Activated CD4-positive, alpha-beta T cell treated with anti-CD3 and anti-CD28 coated beads, Interleukin-2, Interleukin-6, amounts not matched to agents 100 ng/mL and 50 ng/mL, durations not matched to agents 16 hours and 8 hours (primary cell): ENCODE measurements around the gene SLC6A5.
A peak's percentile ranks its signal among the peaks of the same experiment; 100 is the strongest.
"Not testable (repeated sequence)": the region's sequence is repeated elsewhere in the genome, so short reads cannot be mapped to it uniquely, and the experiment has no call there.

Experiments used
- DNase-seq: peaks from one replicate; pipeline ENCODE4 v3.0.0-alpha.2; 2020

Gene SLC6A5

GRCh38 chr11:20599221-20600019, at the start of gene SLC6A5:
Gene SLC6A5, plus strand, starts transcription at chr11:20599608. Its CDS starts 65 bp downstream, at chr11:20599673.
- DNase-seq = peak; percentile 45

DNA sequence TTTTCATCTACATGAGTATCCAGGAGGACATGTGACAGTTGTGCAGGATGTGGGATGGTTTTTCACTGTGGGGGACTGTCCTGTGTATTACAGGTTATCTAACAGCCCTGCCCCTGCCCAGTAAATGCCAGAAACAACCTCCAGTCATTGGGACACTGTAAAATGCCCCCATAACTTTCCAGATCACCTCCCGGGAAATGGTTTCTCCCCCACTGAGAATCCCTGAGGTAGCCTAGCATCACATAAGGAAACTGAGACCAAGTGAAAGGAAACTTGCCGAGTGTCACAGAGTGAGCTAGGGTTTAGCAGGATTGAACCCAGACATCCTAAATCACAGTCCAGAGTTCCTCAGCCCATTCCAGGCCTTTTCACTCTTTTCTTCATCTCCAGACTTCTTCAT, 48.3 kb upstream of the SLC6A5 start:
- no peak for DNase-seq

DNA sequence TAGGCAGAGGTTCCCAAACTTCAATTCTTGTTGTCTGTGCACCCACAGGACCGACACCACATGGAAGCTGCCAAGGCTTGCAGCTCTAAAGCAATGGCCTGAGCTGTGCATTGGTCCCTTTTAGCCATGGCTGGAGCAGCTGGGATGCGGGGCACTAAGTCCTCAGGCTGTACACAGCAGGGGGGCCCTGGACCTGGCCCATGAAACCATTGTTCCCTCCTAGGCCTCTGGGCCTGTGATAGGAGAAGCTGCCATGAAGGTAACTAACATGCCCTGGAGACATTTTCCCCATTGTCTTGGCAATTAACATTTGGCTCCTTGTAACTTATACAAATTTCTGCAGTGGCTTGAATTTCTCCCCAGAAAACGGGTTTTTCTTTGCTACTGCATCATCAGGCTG, 43.6 kb upstream of the SLC6A5 start:
- no peak for DNase-seq

- DNase-seq = not testable (repeated sequence)
Measured at GRCh38 chr11:20556396-20556795, 43.0 kb upstream of the SLC6A5 start.

DNA sequence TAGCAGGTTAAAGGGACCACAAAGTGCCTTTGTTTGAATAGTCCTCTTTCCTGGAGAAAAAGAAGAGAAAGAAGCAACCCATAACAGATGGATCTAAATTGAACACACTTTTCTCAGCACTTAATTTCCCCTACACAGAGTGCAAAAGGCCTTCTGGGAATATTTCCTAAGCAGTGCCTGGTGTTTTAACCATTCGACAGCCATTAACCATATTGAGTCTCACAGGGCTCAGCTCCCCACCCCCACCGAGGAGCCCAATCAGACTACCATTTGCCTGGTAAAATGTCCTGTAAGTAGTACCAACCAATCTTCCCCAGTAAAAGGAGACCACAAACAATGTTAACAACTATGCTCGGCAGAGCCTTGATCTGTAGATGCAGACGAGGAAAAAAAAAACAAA, 40.7 kb upstream of the SLC6A5 start:
- DNase-seq = no peak

GRCh38 chr11:20559523-20560300, 39.7 kb upstream of the SLC6A5 start:
- DNase-seq = no peak

- DNase-seq = no peak
Measured at GRCh38 chr11:20561915-20562314, 37.5 kb upstream of the SLC6A5 start.

GRCh38 chr11:20563866-20564265, 35.5 kb upstream of the SLC6A5 start:
- DNase-seq = no peak

DNA sequence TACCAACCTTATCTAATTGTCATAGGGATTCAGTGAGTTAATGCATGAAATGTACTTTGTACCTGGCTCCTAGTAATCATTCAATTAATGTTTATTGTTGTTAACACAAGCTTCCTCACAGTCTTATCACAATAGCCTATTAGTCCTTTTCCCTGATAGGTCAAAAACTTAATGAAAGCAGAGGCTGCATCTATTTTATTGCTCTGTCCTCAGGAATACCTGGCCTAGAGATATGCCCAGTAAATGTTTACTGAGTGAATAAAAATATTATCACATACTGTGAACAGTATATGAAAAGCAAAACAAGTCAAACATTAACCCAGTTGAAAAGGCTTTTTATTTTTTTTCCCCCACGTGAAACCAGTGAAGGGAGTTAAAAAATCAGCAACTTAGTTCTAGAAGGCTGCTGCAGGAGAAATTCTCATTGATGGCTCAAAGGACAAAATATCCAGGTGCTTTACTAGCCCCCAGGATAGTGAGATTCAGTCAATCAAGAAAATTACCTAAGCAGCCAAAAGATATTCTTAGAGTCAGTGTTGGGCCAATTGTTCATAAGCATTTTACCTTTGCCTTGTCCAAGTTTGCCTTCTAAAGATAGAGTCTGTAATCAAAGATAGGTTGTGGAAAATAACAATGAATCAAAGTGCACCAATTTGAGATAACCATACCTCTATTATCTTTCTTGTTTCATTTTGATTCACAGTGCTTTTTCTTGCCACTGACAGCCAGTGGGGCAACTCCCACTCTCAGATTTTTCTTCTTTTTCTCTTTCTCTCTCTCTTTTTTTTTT, 34.4 kb upstream of the SLC6A5 start:
- no peak for DNase-seq

DNA sequence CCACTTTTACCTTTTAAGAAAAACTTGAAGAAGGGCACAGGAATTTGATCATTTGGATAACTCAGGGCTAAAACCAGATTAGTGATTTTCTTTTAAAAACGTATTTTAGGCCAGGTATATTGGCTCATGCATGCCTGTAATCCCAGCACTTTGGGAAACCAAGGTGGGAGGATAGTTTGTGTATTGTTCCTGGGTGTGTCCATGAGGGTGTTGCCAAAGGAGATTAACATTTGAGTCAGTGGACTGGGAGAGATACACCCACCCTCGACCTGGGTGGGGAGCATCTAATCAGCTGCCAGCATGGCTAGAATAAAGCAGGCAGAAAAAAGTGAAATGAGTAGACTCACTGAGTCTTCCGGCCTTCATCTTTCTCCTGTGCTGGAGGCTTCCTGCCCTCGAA, 33.3 kb upstream of the SLC6A5 start:
- DNase-seq = not testable (repeated sequence)

GRCh38 chr11:20566591-20567434, 32.6 kb upstream of the SLC6A5 start:
- DNase-seq = no peak

DNA sequence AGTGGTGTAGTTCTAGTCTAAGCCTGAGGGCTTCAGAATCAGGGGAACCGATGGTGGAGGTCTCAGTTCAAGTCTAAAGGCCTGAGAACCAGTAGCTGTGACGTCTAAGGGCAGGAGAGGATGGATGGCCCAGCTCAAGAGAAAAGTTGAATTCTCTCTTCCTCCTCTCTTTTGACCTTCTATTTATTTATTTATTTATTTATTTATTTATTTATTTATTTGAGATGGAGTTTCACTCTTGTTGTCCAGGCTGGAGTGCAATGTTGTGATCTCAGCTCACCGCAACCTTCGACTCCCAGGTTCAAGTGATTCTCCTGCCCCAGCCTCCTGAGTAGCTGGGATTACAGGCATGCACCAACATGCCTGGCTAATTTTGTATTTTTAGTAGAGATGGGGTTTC, 19.7 kb upstream of the SLC6A5 start:
- DNase-seq = not testable (repeated sequence)

GRCh38 chr11:20583201-20583600, 16.2 kb upstream of the SLC6A5 start:
- DNase-seq = no peak

DNA sequence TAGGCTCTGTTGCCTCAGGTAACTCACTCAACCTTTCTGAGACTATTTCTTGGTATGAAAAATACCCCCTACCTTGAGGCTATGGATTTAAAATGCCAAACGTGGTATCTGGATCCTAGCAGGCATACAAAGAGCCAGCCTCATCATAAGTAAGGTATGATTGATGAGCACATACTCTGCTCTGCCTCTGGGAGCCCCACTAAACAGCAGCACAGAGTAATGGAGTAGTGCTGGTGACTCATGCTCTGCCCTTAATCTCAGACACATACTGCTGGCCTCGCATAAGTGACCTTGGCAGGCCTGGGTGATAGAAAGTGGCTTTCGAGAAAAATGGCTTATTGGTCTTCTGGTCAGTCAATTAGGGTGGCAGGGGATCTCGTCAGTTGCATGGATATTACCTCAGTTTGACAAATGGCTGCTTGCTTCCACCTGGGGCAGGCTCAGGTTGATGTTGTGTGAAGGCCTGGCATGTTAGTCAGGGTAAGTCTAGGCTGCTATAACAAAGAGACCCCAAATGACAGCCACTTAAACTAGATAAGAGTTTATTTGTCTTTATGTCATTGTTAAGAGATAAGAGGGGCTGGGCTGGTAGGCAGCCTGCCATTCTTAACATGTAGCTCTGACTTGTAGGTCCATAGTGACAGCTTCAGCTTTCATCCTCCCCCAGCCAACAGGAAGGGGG, 15.2 kb upstream of the SLC6A5 start:
- no peak for DNase-seq

DNA sequence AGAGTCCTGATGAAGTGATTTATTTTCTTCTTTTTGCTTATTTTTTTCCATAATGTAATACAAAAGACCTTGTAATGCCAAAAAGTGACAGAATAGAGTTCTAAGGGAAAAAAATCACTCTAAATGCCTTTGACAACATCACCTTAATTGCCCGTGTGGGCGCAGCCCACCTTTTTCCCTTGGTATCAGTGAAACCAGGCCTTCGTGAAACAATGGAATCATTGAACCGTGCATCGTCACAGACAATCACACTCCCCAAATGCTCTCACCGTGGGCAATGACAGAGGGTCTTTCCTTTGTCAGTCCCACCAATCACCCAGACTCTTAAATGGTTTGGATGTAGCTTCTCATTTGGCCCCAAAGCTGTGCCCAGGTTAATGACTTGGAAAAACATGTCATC, 9.6 kb upstream of the SLC6A5 start:
- DNase-seq = no peak

DNA sequence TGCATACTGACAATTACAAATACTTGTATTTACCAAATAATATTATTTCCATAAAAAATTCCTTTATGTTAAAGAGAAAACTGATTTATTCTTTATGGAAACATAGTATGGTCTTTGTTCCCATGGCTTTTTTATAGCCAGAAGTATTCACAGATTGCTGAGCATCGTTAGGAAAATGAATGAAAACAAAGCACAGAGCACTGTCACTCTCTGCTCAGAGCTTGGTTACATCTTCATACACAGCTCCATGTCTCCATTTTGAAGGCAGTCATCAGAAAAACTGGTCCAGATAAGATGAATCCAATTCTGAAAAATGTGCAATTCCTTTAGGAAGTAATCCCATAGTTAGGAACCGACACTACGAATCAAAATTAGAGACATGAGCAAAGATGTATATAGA, 9.0 kb upstream of the SLC6A5 start:
- DNase-seq = no peak

- no peak for DNase-seq
Measured at GRCh38 chr11:20592741-20593140, 6.7 kb upstream of the SLC6A5 start.

DNA sequence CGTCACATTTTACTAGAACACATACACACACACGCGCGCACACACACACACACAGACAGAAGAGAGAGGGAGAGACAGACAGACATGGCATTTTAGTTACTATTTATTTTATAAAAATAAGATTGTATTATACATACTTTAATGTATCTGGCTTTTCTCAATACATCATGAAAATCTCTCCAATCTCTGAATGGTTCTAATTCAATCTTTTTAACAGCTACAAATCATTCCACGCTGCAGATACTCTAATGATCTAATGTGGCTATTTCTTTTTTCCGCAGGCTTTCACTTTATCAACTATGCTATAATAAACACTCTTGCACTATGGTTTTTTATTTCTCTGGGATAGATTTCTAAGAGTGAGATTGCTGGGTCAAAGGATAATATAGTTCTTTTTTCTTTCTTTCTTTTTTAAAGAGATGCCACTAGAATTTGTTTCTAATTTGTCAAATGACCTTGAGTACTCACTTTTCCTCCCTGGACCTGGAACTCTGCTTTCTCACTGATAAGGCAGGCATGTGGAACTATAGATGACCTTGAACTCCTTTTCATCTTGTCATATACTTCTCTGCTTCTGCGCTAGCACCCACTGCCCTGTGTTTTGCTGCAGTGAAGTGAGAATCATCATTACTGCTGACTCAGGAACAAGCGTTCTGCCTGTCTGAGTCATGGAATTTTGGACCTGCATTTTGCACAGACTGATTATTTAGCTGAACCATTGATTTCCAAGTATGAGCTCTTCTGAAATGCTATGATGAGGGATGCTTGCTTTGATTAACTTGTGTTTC, 4.9 kb upstream of the SLC6A5 start:
- DNase-seq = no peak

DNA sequence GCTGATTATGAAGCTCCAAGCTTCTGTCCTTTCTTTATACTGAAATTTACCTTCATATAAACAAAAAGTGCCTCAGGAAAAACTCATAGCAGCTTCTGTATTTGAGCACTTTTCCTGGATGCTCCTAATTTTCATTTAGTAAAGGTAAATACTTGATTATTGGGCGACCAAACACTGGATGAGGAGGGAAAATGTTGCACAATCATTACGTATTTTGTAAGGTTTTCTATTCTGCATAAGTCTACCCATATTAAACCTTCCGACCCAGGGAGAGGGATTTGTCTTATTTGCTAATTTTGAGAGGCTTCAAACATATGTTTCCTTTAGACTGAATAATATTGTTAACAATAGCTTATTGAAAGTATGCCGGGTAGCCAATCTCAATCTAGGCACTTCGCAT, 4.3 kb upstream of the SLC6A5 start:
- no peak for DNase-seq

DNA sequence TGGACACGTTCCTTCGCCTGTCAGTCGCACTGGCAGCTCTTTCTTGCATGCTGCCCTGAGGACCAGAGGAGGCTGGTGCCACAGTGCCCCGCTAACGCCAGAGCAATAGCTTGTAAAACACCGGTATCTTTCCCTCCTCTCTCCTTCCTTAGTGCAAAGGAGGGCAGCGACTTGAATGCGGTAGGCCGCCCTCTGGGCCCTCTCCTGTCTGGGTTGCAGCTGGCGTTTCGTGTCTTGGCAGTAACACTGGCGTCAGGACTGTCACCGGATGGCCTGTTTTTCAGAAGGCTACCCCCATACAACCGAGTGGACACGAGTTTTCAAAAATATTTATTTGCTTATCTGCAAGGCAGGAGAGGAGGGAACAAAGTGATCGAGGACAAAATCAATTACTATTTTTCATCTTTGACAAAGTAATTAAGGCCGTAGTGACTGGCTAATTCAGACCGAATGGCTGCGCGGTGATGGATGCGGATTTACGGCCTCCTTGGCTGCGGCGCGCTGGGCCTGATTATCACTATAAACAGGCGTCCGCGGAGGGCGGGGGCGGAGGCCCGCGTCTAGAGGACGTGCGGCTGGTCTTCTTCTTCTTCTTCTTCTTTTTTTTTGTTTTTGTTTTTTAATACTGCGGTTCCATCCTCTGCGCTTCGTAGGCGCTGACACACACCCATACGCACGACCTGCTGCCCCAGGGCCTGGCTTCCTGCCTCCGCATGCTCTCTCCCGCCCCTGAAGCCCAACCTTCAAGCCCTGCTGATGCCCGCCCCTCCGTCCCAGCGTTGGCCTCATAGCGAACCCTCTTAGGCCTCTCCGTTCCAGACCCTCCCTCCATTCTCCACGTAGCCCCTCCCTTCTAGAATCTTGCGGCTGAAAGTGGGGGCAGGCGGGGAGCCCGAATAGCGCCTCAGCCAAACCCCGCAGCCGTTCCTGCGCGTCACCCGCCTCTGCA, 2.9 kb upstream of the SLC6A5 start:
- no peak for DNase-seq
